Neural progenitor cell (in vitro differentiated cells): ENCODE data around the gene LTO1. TPM values are rescaled to one million over a fixed set of nuclear protein-coding genes. Genes with fewer than 3 reads are reported as not detected.

ENCODE experiments used
- DNase-seq: peaks from one replicate; pipeline ENCODE4 v3.0.0-alpha.2; 2016; ENCODE audit warnings: low spot score
- H2AFZ ChIP-seq: fragments of 200-600 bp; sonication (generic); replicated peaks from 2 replicates; pipeline ENCODE4 v1.6.1; 2016; ENCODE audit warnings: antibody characterized with exemption
- H3F3A ChIP-seq: fragments of 200-600 bp; sonication (generic); 2 replicates; pipeline ENCODE4 v1.6.1; 2016; ENCODE audit warnings: antibody characterized with exemption, low read depth
- H3K27ac ChIP-seq: fragments of 200-600 bp; sonication (generic); 2 replicates; pipeline ENCODE4 v1.5.1; 2016; ENCODE audit warnings: mild to moderate bottlenecking
- H3K27me3 ChIP-seq: fragments of 200-600 bp; sonication (generic); 2 replicates; pipeline ENCODE4 v1.6.1; 2016; ENCODE audit warnings: mild to moderate bottlenecking, moderate library complexity
- H3K36me3 ChIP-seq: fragments of 200-600 bp; sonication (generic); 2 replicates; pipeline ENCODE4 v1.5.1; 2016
- H3K4me1 ChIP-seq: fragments of 200-600 bp; sonication (generic); 2 replicates; pipeline ENCODE4 v1.6.1; 2016; ENCODE audit warnings: mixed run types
- H3K4me2 ChIP-seq: fragments of 200-600 bp; sonication (generic); 2 replicates; pipeline ENCODE4 v1.6.1; 2016
- H3K4me3 ChIP-seq: fragments of 200-600 bp; sonication (generic); 2 replicates; pipeline ENCODE4 v1.5.1; 2016
- H3K79me2 ChIP-seq: fragments of 200-600 bp; sonication (generic); 2 replicates; pipeline ENCODE4 v1.6.1; 2016; ENCODE audit warnings: low read depth
- H3K9ac ChIP-seq: fragments of 200-600 bp; sonication (generic); 2 replicates; pipeline ENCODE4 v1.6.1; 2016
- H3K9me3 ChIP-seq: fragments of 200-600 bp; sonication (generic); 2 replicates; pipeline ENCODE4 v1.5.1; 2016; ENCODE audit warnings: low read depth
- H4K20me1 ChIP-seq: fragments of 200-600 bp; sonication (generic); 2 replicates; pipeline ENCODE4 v1.6.1; 2016; ENCODE audit warnings: low read depth
- H3K27ac Mint-ChIP-seq: 3 replicates; pipeline ENCODE4 v1.8.0; 2021; ENCODE audit warnings: mixed read lengths
- H3K27me3 Mint-ChIP-seq: 2 replicates; pipeline ENCODE4 v1.8.0; 2022; ENCODE audit warnings: low read depth, mild to moderate bottlenecking, inconsistent platforms, moderate library complexity, mixed read lengths; ENCODE audit not compliant: insufficient read depth
- H3K36me3 Mint-ChIP-seq: 3 replicates; pipeline ENCODE4 v1.8.0; 2021; ENCODE audit warnings: mixed read lengths
- H3K4me1 Mint-ChIP-seq: 3 replicates; pipeline ENCODE4 v1.8.0; 2021; ENCODE audit warnings: mixed read lengths
- H3K4me3 Mint-ChIP-seq: 3 replicates; pipeline ENCODE4 v1.8.0; 2021; ENCODE audit warnings: mild to moderate bottlenecking, moderate library complexity, mixed read lengths
- H3K9me3 Mint-ChIP-seq: 3 replicates; pipeline ENCODE4 v1.8.0; 2020; ENCODE audit warnings: mixed read lengths
- CTCF ChIP-seq: fragments of 200-600 bp; sonication (generic); IDR thresholded peaks from 2 replicates; pipeline ENCODE4 v1.5.1; 2017; ENCODE audit warnings: antibody characterized with exemption, mild to moderate bottlenecking
- EZH2 ChIP-seq: fragments of 200-600 bp; sonication (generic); IDR thresholded peaks from 2 replicates; pipeline ENCODE4 v1.6.1; 2017; ENCODE audit warnings: antibody characterized with exemption, mild to moderate bottlenecking, moderate library complexity
- EZH2phosphoT487 ChIP-seq: fragments of 200-600 bp; sonication (generic); IDR thresholded peaks from 2 replicates; pipeline ENCODE4 v1.6.1; 2017; ENCODE audit warnings: antibody characterized with exemption
- total RNA-seq: library from RNA; depleted of rRNA; stranded (reverse); fragments of >200 nt; gene quantifications from 2 replicates; pipeline ENCODE4 v1.2.3, GENCODE V29; 2015; ENCODE audit warnings: low replicate concordance

The LTO1 gene
- total RNA-seq, 1 donor from 2014 or later = 11.9 TPM

GRCh38 chr11:69653406-69653960 is 21.7 kb downstream of the LTO1 start:
- H3K36me3 ChIP-seq = no peaks in the 10 kb centered on the region
- H3K79me2 ChIP-seq = no peaks in the 10 kb centered on the region
- no peak overlapping the region for H3K27ac Mint-ChIP-seq
- H3K27me3 ChIP-seq = no peaks in the 10 kb centered on the region
- H3K9ac ChIP-seq = no peak overlapping the region
- peaks cover 13% of the 10 kb centered on the region for H3K4me1 ChIP-seq
- no peak overlapping the region for H3K4me2 ChIP-seq
- peaks cover 32% of the 10 kb centered on the region for H3F3A ChIP-seq
- peaks cover 9% of the 10 kb centered on the region for H3K27me3 Mint-ChIP-seq
- no peak overlapping the region for H3K27ac ChIP-seq
- no peak for DNase-seq
- no peaks in the 10 kb centered on the region for H3K9me3 Mint-ChIP-seq
- peaks cover 38% of the 10 kb centered on the region for H3K4me1 Mint-ChIP-seq
- no peaks in the 10 kb centered on the region for H3K9me3 ChIP-seq
- peaks cover 42% of the 10 kb centered on the region for H4K20me1 ChIP-seq
- no peak overlapping the region for H3K4me3 ChIP-seq
- H2AFZ ChIP-seq = no peak overlapping the region
- peaks cover 23% of the 10 kb centered on the region for H3K36me3 Mint-ChIP-seq
- TF ChIP-seq CTCF = no peak
- no peak for TF ChIP-seq EZH2phosphoT487
- TF ChIP-seq EZH2 = no peak
- H3K4me3 Mint-ChIP-seq = no peak overlapping the region

GRCh38 chr11:69652999-69653398 is 22.2 kb downstream of the LTO1 start:
- H3K4me2 ChIP-seq = no peak overlapping the region
- H3K9me3 ChIP-seq = no peaks in the 10 kb centered on the region
- Mint-ChIP-seq H3K9me3 (no peaks in the 10 kb centered on the region), H3K36me3 (peaks cover 23% of the 10 kb centered on the region), H3K27me3 (peaks cover 9% of the 10 kb centered on the region), H3K4me1 (peaks cover 33% of the 10 kb centered on the region), H3K27ac (no peak overlapping the region), H3K4me3 (no peak overlapping the region)
- H3K9ac ChIP-seq = no peak overlapping the region
- H3K4me3 ChIP-seq = no peak overlapping the region
- H3F3A ChIP-seq = peaks cover 28% of the 10 kb centered on the region
- TF ChIP-seq CTCF (no peak), EZH2phosphoT487 (no peak)
- H3K79me2 ChIP-seq = peaks cover 1% of the 10 kb centered on the region
- no peak overlapping the region for H2AFZ ChIP-seq
- no peak for DNase-seq
- H3K27ac ChIP-seq = no peak overlapping the region
- H3K36me3 ChIP-seq = no peaks in the 10 kb centered on the region
- peaks cover 11% of the 10 kb centered on the region for H3K4me1 ChIP-seq
- H3K27me3 ChIP-seq = no peaks in the 10 kb centered on the region
- H4K20me1 ChIP-seq = peaks cover 47% of the 10 kb centered on the region

GRCh38 chr11:69651834-69652620 is 23.1 kb downstream of the LTO1 start:
- Mint-ChIP-seq H3K9me3 (no peaks in the 10 kb centered on the region), H3K27ac (no peak overlapping the region), H3K4me1 (peaks cover 25% of the 10 kb centered on the region), H3K36me3 (peaks cover 23% of the 10 kb centered on the region), H3K4me3 (no peak overlapping the region), H3K27me3 (peaks cover 7% of the 10 kb centered on the region)
- TF ChIP-seq EZH2phosphoT487 (no peak), CTCF (no peak), EZH2 (no peak)
- H3F3A ChIP-seq = peaks cover 19% of the 10 kb centered on the region
- no peak for DNase-seq
- no peaks in the 10 kb centered on the region for H3K36me3 ChIP-seq
- no peaks in the 10 kb centered on the region for H3K27me3 ChIP-seq
- H3K9me3 ChIP-seq = no peaks in the 10 kb centered on the region
- H4K20me1 ChIP-seq = peaks cover 56% of the 10 kb centered on the region
- H3K4me1 ChIP-seq = peaks cover 2% of the 10 kb centered on the region
- H3K27ac ChIP-seq = no peak overlapping the region
- no peak overlapping the region for H3K4me2 ChIP-seq
- no peak overlapping the region for H3K4me3 ChIP-seq
- no peak overlapping the region for H3K9ac ChIP-seq
- H3K79me2 ChIP-seq = peaks cover 9% of the 10 kb centered on the region
- no peak overlapping the region for H2AFZ ChIP-seq
